Neuronal stem cell (in vitro differentiated cells): ENCODE data around the gene SMAD4.

Experiments used
- DNase-seq: peaks from one replicate; pipeline ENCODE4 v3.0.0-alpha.2; 2013; ENCODE audit warnings: low spot score
- H2AFZ ChIP-seq: one replicate; pipeline ENCODE4 v1.6.1; 2013; ENCODE audit warnings: mild to moderate bottlenecking, low read length, inconsistent platforms
- H2AK5ac ChIP-seq: 2 replicates; pipeline ENCODE4 v1.6.1; 2013; ENCODE audit warnings: low read depth, mild to moderate bottlenecking, inconsistent platforms, low read length, moderate library complexity, mixed read lengths
- H2BK120ac ChIP-seq: 2 replicates; pipeline ENCODE4 v1.6.1; 2013; ENCODE audit warnings: low read depth, mild to moderate bottlenecking, inconsistent platforms, low read length, moderate library complexity, mixed read lengths
- H2BK12ac ChIP-seq: one replicate; pipeline ENCODE4 v1.6.1; 2013; ENCODE audit warnings: low read length, inconsistent platforms
- H2BK15ac ChIP-seq: 2 replicates; pipeline ENCODE4 v1.6.1; 2013; ENCODE audit warnings: mild to moderate bottlenecking, low read length, inconsistent platforms, mixed read lengths
- H2BK5ac ChIP-seq: one replicate; pipeline ENCODE4 v1.6.1; 2013; ENCODE audit warnings: inconsistent platforms, mild to moderate bottlenecking, low read length, moderate library complexity
- H3K14ac ChIP-seq: one replicate; pipeline ENCODE4 v1.6.1; 2013; ENCODE audit warnings: low read length, inconsistent platforms
- H3K18ac ChIP-seq: 2 replicates; pipeline ENCODE4 v1.6.1; 2013; ENCODE audit warnings: low read length, inconsistent platforms
- H3K23ac ChIP-seq: 2 replicates; pipeline ENCODE4 v1.6.1; 2013; ENCODE audit warnings: low read depth, mild to moderate bottlenecking, mixed read lengths, low read length, inconsistent platforms; ENCODE audit not compliant: poor library complexity
- H3K27ac ChIP-seq: replicated peaks from 3 replicates; pipeline ENCODE4 v1.5.1; 2013; ENCODE audit warnings: low read length, inconsistent platforms
- H3K27me3 ChIP-seq, 3 experiments: 2 replicates each; pipeline ENCODE4 v1.6.1; 2013; ENCODE audit warnings: low read length in 3 of 3, mild to moderate bottlenecking in 2 of 3, inconsistent platforms in 1 of 3, low read depth in 1 of 3, mixed read lengths in 1 of 3, moderate library complexity in 1 of 3; ENCODE audit not compliant: control insufficient read depth in 3 of 3, insufficient read depth in 3 of 3
- H3K36me3 ChIP-seq, 2 donors: replicated peaks in 1 of 2; 2 replicates each; pipeline ENCODE4 v1.6.1; 2013; ENCODE audit warnings: low read length in 2 of 2; ENCODE audit not compliant: control insufficient read depth in 2 of 2, insufficient read depth in 2 of 2
- H3K4ac ChIP-seq: 2 replicates; pipeline ENCODE4 v1.6.1; 2013; ENCODE audit warnings: inconsistent platforms, mild to moderate bottlenecking, low read length, moderate library complexity
- H3K4me1 ChIP-seq, 2 donors: 1 replicate in 1 of 2; 2 replicates in 1 of 2; pipeline ENCODE4 v1.6.1; 2013; ENCODE audit warnings: low read length in 2 of 2, low read depth in 1 of 2; ENCODE audit not compliant: control insufficient read depth in 2 of 2, insufficient read depth in 1 of 2
- H3K4me2 ChIP-seq: one replicate; pipeline ENCODE4 v1.6.1; 2013; ENCODE audit warnings: mild to moderate bottlenecking, low read length, inconsistent platforms; ENCODE audit not compliant: insufficient read depth, poor library complexity, severe bottlenecking
- H3K4me3 ChIP-seq, 2 donors: 2 replicates each; pipeline ENCODE4 v1.5.1; 2013; ENCODE audit warnings: low read length in 2 of 2, mild to moderate bottlenecking in 2 of 2, inconsistent platforms in 1 of 2, moderate library complexity in 1 of 2
- H3K79me1 ChIP-seq: one replicate; pipeline ENCODE4 v1.6.1; 2013; ENCODE audit warnings: low read depth, mild to moderate bottlenecking, inconsistent platforms, low read length, moderate library complexity
- H3K9ac ChIP-seq: one replicate; pipeline ENCODE4 v1.6.1; 2013; ENCODE audit warnings: mild to moderate bottlenecking, low read depth, low read length, inconsistent platforms; ENCODE audit not compliant: poor library complexity
- H3K9me3 ChIP-seq, 2 donors: replicated peaks in 1 of 2; 2 replicates each; pipeline versions ENCODE3 to v1.6.1; 2013; ENCODE audit warnings: low read length in 2 of 2, mild to moderate bottlenecking in 2 of 2, inconsistent platforms in 1 of 2, low read depth in 1 of 2, mixed read lengths in 1 of 2, moderate library complexity in 1 of 2; ENCODE audit not compliant: control insufficient read depth in 2 of 2, insufficient read depth in 1 of 2
- H4K8ac ChIP-seq: one replicate; pipeline ENCODE4 v1.6.1; 2013; ENCODE audit warnings: low read depth, mild to moderate bottlenecking, inconsistent platforms, low read length, moderate library complexity
- H4K91ac ChIP-seq: one replicate; pipeline ENCODE4 v1.6.1; 2013; ENCODE audit warnings: low read length, low read depth, mild to moderate bottlenecking, inconsistent platforms; ENCODE audit not compliant: poor library complexity
- WGBS, 2 donors: extraction: QIAGEN DNeasy Blood & Tissue Kit; methylation state at CpG; one replicate each; pipeline ENCODE4 v1.1.7; 2013; ENCODE audit warnings: missing lambda C conversion rate in 2 of 2, mixed read lengths in 1 of 2; ENCODE audit not compliant: insufficient read length in 2 of 2, insufficient replicate concordance in 1 of 2; ENCODE audit errors: extremely low coverage in 2 of 2; 5-methylcytosine and 5-hydroxymethylcytosine counted together

Gene SMAD4

GRCh38 chr18:50986360-50987087 is 43.5 kb upstream of the SMAD4 start:
- H3K36me3 ChIP-seq = peaks cover 1 to 58% of the 10 kb centered on the region in 2 donors
- WGBS, 2 donors = no CpG with 5 or more reads among the region's 2 CpGs
- H3K9me3 ChIP-seq = peaks cover 0 to 4% of the 10 kb centered on the region in 2 donors

GRCh38 chr18:50987261-50987660 is 42.8 kb upstream of the SMAD4 start:
- Histone ChIP-seq H3K4ac (no peak overlapping the region), H3K4me2 (no peak overlapping the region), H3K23ac (no peak overlapping the region), H3K4me1 (peaks cover 0 to 10% of the 10 kb centered on the region in 2 donors), H4K91ac (no peak overlapping the region), H3K27me3 (no peaks in the 10 kb centered on the region), H3K27ac (no peak overlapping the region), H2AK5ac (no peak overlapping the region), H3K79me1 (no peaks in the 10 kb centered on the region), H3K14ac (no peak overlapping the region), H2AFZ (no peak overlapping the region), H3K18ac (no peak overlapping the region), H3K9me3 (peaks cover 0 to 4% of the 10 kb centered on the region in 2 donors), H4K8ac (no peak overlapping the region), H2BK5ac (no peak overlapping the region), H3K4me3 (no peak overlapping the region), H2BK12ac (no peak overlapping the region), H2BK15ac (no peak overlapping the region), H2BK120ac (no peak overlapping the region), H3K36me3 (peaks cover 1 to 53% of the 10 kb centered on the region in 2 donors), H3K9ac (no peak overlapping the region)
- no peak for DNase-seq
- WGBS, 2 donors = no CpG with 5 or more reads among the region's 2 CpGs

More at GRCh38 chr18:50986360-50987087, 43.5 kb upstream of the SMAD4 start:
- Histone ChIP-seq H2AFZ (no peak overlapping the region), H3K23ac (no peak overlapping the region), H3K79me1 (no peaks in the 10 kb centered on the region), H3K18ac (no peak overlapping the region), H3K4me3 (no peak overlapping the region), H3K4ac (no peak overlapping the region), H4K8ac (no peak overlapping the region), H3K4me2 (no peak overlapping the region), H2BK15ac (no peak overlapping the region), H3K27ac (no peak overlapping the region), H3K14ac (no peak overlapping the region), H3K27me3 (no peaks in the 10 kb centered on the region), H2BK12ac (no peak overlapping the region), H2BK120ac (no peak overlapping the region), H3K4me1 (peaks cover 0 to 3% of the 10 kb centered on the region in 2 donors), H2BK5ac (no peak overlapping the region), H4K91ac (no peak overlapping the region), H2AK5ac (no peak overlapping the region), H3K9ac (no peak overlapping the region)
- DNase-seq = no peak

GRCh38 chr18:50989711-50990110 is 40.3 kb upstream of the SMAD4 start:
- Histone ChIP-seq H2BK5ac (no peak overlapping the region), H2BK12ac (no peak overlapping the region), H2AFZ (no peak overlapping the region), H3K4ac (no peak overlapping the region), H4K91ac (no peak overlapping the region), H3K23ac (no peak overlapping the region), H3K4me1 (peaks cover 3 to 12% of the 10 kb centered on the region in 2 donors), H3K14ac (no peak overlapping the region), H3K27ac (no peak overlapping the region), H2AK5ac (no peak overlapping the region), H3K79me1 (no peaks in the 10 kb centered on the region), H2BK120ac (no peak overlapping the region), H3K4me3 (no peak overlapping the region), H3K36me3 (peaks cover 1 to 38% of the 10 kb centered on the region in 2 donors), H3K18ac (no peak overlapping the region), H3K9ac (no peak overlapping the region), H3K9me3 (peaks cover 0 to 2% of the 10 kb centered on the region in 2 donors), H3K27me3 (no peaks in the 10 kb centered on the region), H2BK15ac (no peak overlapping the region), H4K8ac (no peak overlapping the region), H3K4me2 (no peak overlapping the region)
- WGBS, 2 donors = no CpG with 5 or more reads among the region's 3 CpGs
- no peak for DNase-seq

GRCh38 chr18:50992351-50992762 is 37.7 kb upstream of the SMAD4 start:
- Histone ChIP-seq H2AFZ (peak overlapping the region; percentile 64), H3K14ac (no peak overlapping the region), H2BK15ac (no peak overlapping the region), H3K27ac (peak overlapping the region; percentile 86), H3K4me1 (peaks cover 3 to 12% of the 10 kb centered on the region in 2 donors), H2BK120ac (no peak overlapping the region), H4K8ac (no peak overlapping the region), H3K4me2 (no peak overlapping the region), H3K23ac (no peak overlapping the region), H3K18ac (no peak overlapping the region), H3K9me3 (peaks cover 0 to 7% of the 10 kb centered on the region in 2 donors), H3K27me3 (no peaks in the 10 kb centered on the region), H3K4ac (no peak overlapping the region), H2BK12ac (no peak overlapping the region), H3K36me3 (peaks cover 0 to 14% of the 10 kb centered on the region in 2 donors), H3K4me3 (no peak overlapping the region), H3K79me1 (no peaks in the 10 kb centered on the region), H2BK5ac (no peak overlapping the region), H4K91ac (no peak overlapping the region), H3K9ac (no peak overlapping the region), H2AK5ac (no peak overlapping the region)
- peak; percentile 69 for DNase-seq
- WGBS, 2 donors = no CpG with 5 or more reads among the region's 3 CpGs
